Central memory CD8-positive, alpha-beta T cell (primary cell): ENCODE measurements around the gene SLC26A4.

Experiments
- ATAC-seq: fragments of 150-1000 bp; cut with Tn5 transposase; replicated peaks from 2 replicates; pipeline ENCODE4 v1.10.0; 2022; ENCODE audit warnings: mild to moderate bottlenecking, moderate FRiP score, moderate number of reproducible peaks; ENCODE audit not compliant: poor library complexity, severe bottlenecking; ENCODE audit errors: extremely low read depth
- DNase-seq, 2 donors: peaks; one replicate each; pipeline ENCODE4 v3.0.0; 2021; ENCODE audit warnings: low spot score in 2 of 2
- H3K27ac Mint-ChIP-seq: one replicate; pipeline ENCODE4 v1.8.0; 2022; ENCODE audit warnings: low read depth, mild to moderate bottlenecking, moderate library complexity, mixed read lengths
- H3K27me3 Mint-ChIP-seq: one replicate; pipeline ENCODE4 v1.8.0; 2022; ENCODE audit warnings: mixed read lengths
- H3K36me3 Mint-ChIP-seq: one replicate; pipeline ENCODE4 v1.8.0; 2022; ENCODE audit warnings: mild to moderate bottlenecking, moderate library complexity, mixed read lengths; ENCODE audit not compliant: insufficient read depth
- H3K4me1 Mint-ChIP-seq: one replicate; pipeline ENCODE4 v1.8.0; 2022; ENCODE audit warnings: mixed read lengths
- H3K4me3 Mint-ChIP-seq: one replicate; pipeline ENCODE4 v1.8.0; 2022; ENCODE audit warnings: mild to moderate bottlenecking, moderate library complexity, mixed read lengths
- H3K9me3 Mint-ChIP-seq: one replicate; pipeline ENCODE4 v1.8.0; 2022; ENCODE audit warnings: mixed read lengths

The SLC26A4 gene

GRCh38 chr7:107666790-107667189 is 6.2 kb downstream of the SLC26A4 start:
- Mint-ChIP-seq H3K9me3 (no peaks in the 10 kb centered on the region), H3K27ac (no peak overlapping the region), H3K4me3 (no peak overlapping the region), H3K36me3 (no peaks in the 10 kb centered on the region), H3K27me3 (peaks cover 21% of the 10 kb centered on the region), H3K4me1 (no peaks in the 10 kb centered on the region)
- DNase-seq (no peak), ATAC-seq (no peak)

- DNase-seq (no peak), ATAC-seq (no peak)
- H3K4me1 Mint-ChIP-seq = no peaks in the 10 kb centered on the region
- H3K4me3 Mint-ChIP-seq = no peak overlapping the region
- H3K9me3 Mint-ChIP-seq = no peaks in the 10 kb centered on the region
- no peak overlapping the region for H3K27ac Mint-ChIP-seq
- peaks cover 15% of the 10 kb centered on the region for H3K27me3 Mint-ChIP-seq
- H3K36me3 Mint-ChIP-seq = no peaks in the 10 kb centered on the region
These were observed 6.7 kb downstream of the SLC26A4 start for GRCh38 chr7:107667341-107667740.

- no peaks in the 10 kb centered on the region for H3K36me3 Mint-ChIP-seq
These were observed 7.7 kb downstream of the SLC26A4 start for GRCh38 chr7:107668296-107668695.

GRCh38 chr7:107672183-107672582 is 11.6 kb downstream of the SLC26A4 start:
- H3K4me3 Mint-ChIP-seq = no peak overlapping the region
- no peak for ATAC-seq
- H3K9me3 Mint-ChIP-seq = no peaks in the 10 kb centered on the region
- no peaks in the 10 kb centered on the region for H3K4me1 Mint-ChIP-seq
- DNase-seq = no peak
- no peak overlapping the region for H3K27ac Mint-ChIP-seq
- peaks cover 9% of the 10 kb centered on the region for H3K27me3 Mint-ChIP-seq
- no peaks in the 10 kb centered on the region for H3K36me3 Mint-ChIP-seq

More at GRCh38 chr7:107668296-107668695, 7.7 kb downstream of the SLC26A4 start:
- Mint-ChIP-seq H3K4me3 (no peak overlapping the region), H3K27me3 (peaks cover 19% of the 10 kb centered on the region), H3K27ac (no peak overlapping the region), H3K9me3 (no peaks in the 10 kb centered on the region), H3K4me1 (no peaks in the 10 kb centered on the region)
- DNase-seq = no peak
- no peak for ATAC-seq

GRCh38 chr7:107676249-107676648 is 15.6 kb downstream of the SLC26A4 start:
- Mint-ChIP-seq H3K4me1 (no peaks in the 10 kb centered on the region), H3K9me3 (no peaks in the 10 kb centered on the region), H3K36me3 (peaks cover 1% of the 10 kb centered on the region), H3K27ac (no peak overlapping the region), H3K4me3 (no peak overlapping the region), H3K27me3 (peaks cover 9% of the 10 kb centered on the region)
- no peak for DNase-seq
- ATAC-seq = no peak

- DNase-seq (no peak), ATAC-seq (no peak)
- Mint-ChIP-seq H3K36me3 (peaks cover 1% of the 10 kb centered on the region), H3K27me3 (peaks cover 1% of the 10 kb centered on the region), H3K4me3 (no peak overlapping the region), H3K4me1 (no peaks in the 10 kb centered on the region), H3K9me3 (no peaks in the 10 kb centered on the region), H3K27ac (no peak overlapping the region)
These were observed 17.6 kb downstream of the SLC26A4 start for GRCh38 chr7:107678110-107678753.

GRCh38 chr7:107680478-107680877 is 19.9 kb downstream of the SLC26A4 start:
- Mint-ChIP-seq H3K9me3 (no peaks in the 10 kb centered on the region), H3K4me3 (no peak overlapping the region), H3K27me3 (no peaks in the 10 kb centered on the region), H3K4me1 (no peaks in the 10 kb centered on the region), H3K36me3 (peaks cover 1% of the 10 kb centered on the region), H3K27ac (no peak overlapping the region)
- no peak for ATAC-seq
- DNase-seq = no peak

- Mint-ChIP-seq H3K9me3 (no peaks in the 10 kb centered on the region), H3K4me1 (no peaks in the 10 kb centered on the region), H3K27ac (no peak overlapping the region), H3K27me3 (peaks cover 9% of the 10 kb centered on the region), H3K36me3 (peaks cover 1% of the 10 kb centered on the region), H3K4me3 (no peak overlapping the region)
- DNase-seq = no peak
- no peak for ATAC-seq
These were observed 22.3 kb downstream of the SLC26A4 start for GRCh38 chr7:107682886-107683285.

GRCh38 chr7:107684287-107684686 is 23.7 kb downstream of the SLC26A4 start:
- H3K27ac Mint-ChIP-seq = no peak overlapping the region
- H3K4me3 Mint-ChIP-seq = no peak overlapping the region
- ATAC-seq = no peak
- no peaks in the 10 kb centered on the region for H3K4me1 Mint-ChIP-seq
- H3K36me3 Mint-ChIP-seq = peaks cover 1% of the 10 kb centered on the region
- no peak for DNase-seq
- peaks cover 9% of the 10 kb centered on the region for H3K27me3 Mint-ChIP-seq
- H3K9me3 Mint-ChIP-seq = no peaks in the 10 kb centered on the region

- ATAC-seq = no peak
- no peak overlapping the region for H3K27ac Mint-ChIP-seq
- H3K4me3 Mint-ChIP-seq = no peak overlapping the region
These were observed 24.4 kb downstream of the SLC26A4 start for GRCh38 chr7:107684947-107685463.

GRCh38 chr7:107686816-107687387 is 26.3 kb downstream of the SLC26A4 start:
- Mint-ChIP-seq H3K9me3 (no peaks in the 10 kb centered on the region), H3K27ac (no peak overlapping the region), H3K4me3 (no peak overlapping the region), H3K4me1 (no peaks in the 10 kb centered on the region), H3K36me3 (no peaks in the 10 kb centered on the region), H3K27me3 (peaks cover 9% of the 10 kb centered on the region)
- DNase-seq (no peak), ATAC-seq (no peak)

More at GRCh38 chr7:107684947-107685463, 24.4 kb downstream of the SLC26A4 start:
- Mint-ChIP-seq H3K4me1 (no peaks in the 10 kb centered on the region), H3K27me3 (peaks cover 9% of the 10 kb centered on the region), H3K9me3 (no peaks in the 10 kb centered on the region), H3K36me3 (peaks cover 1% of the 10 kb centered on the region)
- no peak for DNase-seq

- peaks cover 17% of the 10 kb centered on the region for H3K27me3 Mint-ChIP-seq
- H3K36me3 Mint-ChIP-seq = no peaks in the 10 kb centered on the region
- no peak overlapping the region for H3K27ac Mint-ChIP-seq
- no peaks in the 10 kb centered on the region for H3K9me3 Mint-ChIP-seq
- no peak for ATAC-seq
- no peak for DNase-seq
- no peaks in the 10 kb centered on the region for H3K4me1 Mint-ChIP-seq
- no peak overlapping the region for H3K4me3 Mint-ChIP-seq
These were observed 27.0 kb downstream of the SLC26A4 start for GRCh38 chr7:107687656-107688055.

GRCh38 chr7:107689553-107689952 is 28.9 kb downstream of the SLC26A4 start:
- Mint-ChIP-seq H3K27ac (no peak overlapping the region), H3K9me3 (no peaks in the 10 kb centered on the region), H3K27me3 (peaks cover 36% of the 10 kb centered on the region), H3K4me3 (no peak overlapping the region), H3K36me3 (no peaks in the 10 kb centered on the region), H3K4me1 (no peaks in the 10 kb centered on the region)
- DNase-seq = no peak
- no peak for ATAC-seq
